Measurements from ENCODE around the gene SLC12A8.

DNA sequence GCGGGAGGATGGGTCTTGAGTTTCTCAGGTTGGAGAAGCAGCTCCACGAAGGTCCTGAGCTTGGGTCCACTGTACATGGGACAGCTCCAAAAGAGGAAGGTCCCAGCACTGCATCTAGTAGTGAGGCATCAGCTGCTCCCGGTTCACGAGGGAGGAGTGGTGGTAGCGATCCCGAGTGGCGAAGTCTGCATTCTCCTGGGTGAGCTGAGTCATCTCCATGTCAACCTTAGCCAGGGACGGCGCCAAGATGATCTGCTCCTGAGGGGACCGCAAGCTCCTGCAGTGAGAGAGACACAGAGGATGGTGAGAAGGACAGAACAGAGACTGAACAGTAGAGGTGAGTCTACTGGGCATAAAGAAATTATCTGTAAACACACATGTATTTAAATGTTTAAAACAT, 128.8 kb downstream of the SLC12A8 start:
- TF ChIP-seq, protein P1, sequence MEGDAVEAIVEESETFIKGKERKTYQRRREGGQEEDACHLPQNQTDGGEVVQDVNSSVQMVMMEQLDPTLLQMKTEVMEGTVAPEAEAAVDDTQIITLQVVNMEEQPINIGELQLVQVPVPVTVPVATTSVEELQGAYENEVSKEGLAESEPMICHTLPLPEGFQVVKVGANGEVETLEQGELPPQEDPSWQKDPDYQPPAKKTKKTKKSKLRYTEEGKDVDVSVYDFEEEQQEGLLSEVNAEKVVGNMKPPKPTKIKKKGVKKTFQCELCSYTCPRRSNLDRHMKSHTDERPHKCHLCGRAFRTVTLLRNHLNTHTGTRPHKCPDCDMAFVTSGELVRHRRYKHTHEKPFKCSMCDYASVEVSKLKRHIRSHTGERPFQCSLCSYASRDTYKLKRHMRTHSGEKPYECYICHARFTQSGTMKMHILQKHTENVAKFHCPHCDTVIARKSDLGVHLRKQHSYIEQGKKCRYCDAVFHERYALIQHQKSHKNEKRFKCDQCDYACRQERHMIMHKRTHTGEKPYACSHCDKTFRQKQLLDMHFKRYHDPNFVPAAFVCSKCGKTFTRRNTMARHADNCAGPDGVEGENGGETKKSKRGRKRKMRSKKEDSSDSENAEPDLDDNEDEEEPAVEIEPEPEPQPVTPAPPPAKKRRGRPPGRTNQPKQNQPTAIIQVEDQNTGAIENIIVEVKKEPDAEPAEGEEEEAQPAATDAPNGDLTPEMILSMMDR (conservative IDR thresholded peaks at IDR 0.05) = no peak
- TF ChIP-seq ZFX (IDR thresholded peaks at IDR 0.05) = no peak

All from C4-2B (cell line).